Gastroesophageal sphincter (tissue), 3 donors: ENCODE results near the gene ATP10A.

ENCODE experiments used
- POLR2A ChIP-seq, 2 donors: fragments of 450-650 bp; IDR thresholded peaks; one replicate each; pipeline ENCODE4 v1.6.1; 2017; ENCODE audit warnings: antibody characterized with exemption in 2 of 2, mild to moderate bottlenecking in 2 of 2, moderate library complexity in 1 of 2
- POLR2AphosphoS5 ChIP-seq: sonication (generic); formaldehyde crosslinking; IDR thresholded peaks from one replicate; pipeline ENCODE4 v1.6.1; 2017; ENCODE audit warnings: antibody characterized with exemption
- TF ChIP-seq, protein P1 (sequence below), 4 experiments: fragments of 200-600 bp in 2 of 4; fragments of 450-650 bp in 2 of 4; sonication (generic) in 1 of 4; IDR thresholded peaks; one replicate each; pipeline ENCODE4 v1.5.1; 2017 to 2019; ENCODE audit warnings: antibody characterized with exemption in 4 of 4, mild to moderate bottlenecking in 2 of 4, moderate library complexity in 2 of 4

- no peak for TF ChIP-seq POLR2A (IDR thresholded peaks at IDR 0.05)
- TF ChIP-seq, protein P1, sequence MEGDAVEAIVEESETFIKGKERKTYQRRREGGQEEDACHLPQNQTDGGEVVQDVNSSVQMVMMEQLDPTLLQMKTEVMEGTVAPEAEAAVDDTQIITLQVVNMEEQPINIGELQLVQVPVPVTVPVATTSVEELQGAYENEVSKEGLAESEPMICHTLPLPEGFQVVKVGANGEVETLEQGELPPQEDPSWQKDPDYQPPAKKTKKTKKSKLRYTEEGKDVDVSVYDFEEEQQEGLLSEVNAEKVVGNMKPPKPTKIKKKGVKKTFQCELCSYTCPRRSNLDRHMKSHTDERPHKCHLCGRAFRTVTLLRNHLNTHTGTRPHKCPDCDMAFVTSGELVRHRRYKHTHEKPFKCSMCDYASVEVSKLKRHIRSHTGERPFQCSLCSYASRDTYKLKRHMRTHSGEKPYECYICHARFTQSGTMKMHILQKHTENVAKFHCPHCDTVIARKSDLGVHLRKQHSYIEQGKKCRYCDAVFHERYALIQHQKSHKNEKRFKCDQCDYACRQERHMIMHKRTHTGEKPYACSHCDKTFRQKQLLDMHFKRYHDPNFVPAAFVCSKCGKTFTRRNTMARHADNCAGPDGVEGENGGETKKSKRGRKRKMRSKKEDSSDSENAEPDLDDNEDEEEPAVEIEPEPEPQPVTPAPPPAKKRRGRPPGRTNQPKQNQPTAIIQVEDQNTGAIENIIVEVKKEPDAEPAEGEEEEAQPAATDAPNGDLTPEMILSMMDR (IDR thresholded peaks at IDR 0.05), result no peak
- no peak for TF ChIP-seq POLR2AphosphoS5
These were observed 19.3 kb upstream of the ATP10A start for GRCh38 chr15:25882466-25882865.
